Neural cell (in vitro differentiated cells): ENCODE data around the gene DNHD1. TPM values are rescaled to one million over a fixed set of nuclear protein-coding genes. Genes with fewer than 3 reads are reported as not detected.

Experiments used
- H2AFZ ChIP-seq: fragments of 200-600, 300-800 bp; sonication (generic), shearing (Covaris generic); 2 replicates; pipeline ENCODE4 v1.6.0; 2014; ENCODE audit warnings: low read depth, mild to moderate bottlenecking, antibody characterized with exemption, low read length, moderate library complexity
- H3F3A ChIP-seq: fragments of 200-600 bp; shearing (Covaris generic); 2 replicates; pipeline ENCODE4 v1.6.1; 2016; ENCODE audit warnings: mild to moderate bottlenecking, moderate library complexity, mixed read lengths, antibody characterized with exemption, low read length; ENCODE audit not compliant: insufficient read depth, poor library complexity, severe bottlenecking
- H3K27ac ChIP-seq: fragments of 200-600, 300-800 bp; sonication (generic), shearing (Covaris generic); 2 replicates; pipeline ENCODE4 v1.5.1; 2014; ENCODE audit warnings: mild to moderate bottlenecking, low read length, moderate library complexity
- H3K27me3 ChIP-seq: fragments of 300-800, 200-600 bp; sonication (generic), shearing (Covaris generic); 2 replicates; pipeline ENCODE4 v1.6.0; 2014; ENCODE audit warnings: mild to moderate bottlenecking, low read depth, low read length, moderate library complexity; ENCODE audit not compliant: insufficient read depth
- H3K36me3 ChIP-seq: fragments of 300-800, 200-600 bp; sonication (generic), shearing (Covaris generic); 2 replicates; pipeline ENCODE4 v1.5.1; 2014; ENCODE audit warnings: mild to moderate bottlenecking, antibody characterized with exemption, low read length, moderate library complexity; ENCODE audit not compliant: insufficient read depth
- H3K4me2 ChIP-seq: fragments of 300-800, 200-600 bp; sonication (generic), shearing (Covaris generic); 2 replicates; pipeline ENCODE4 v1.6.0; 2014; ENCODE audit warnings: mild to moderate bottlenecking, low read length
- H3K4me3 ChIP-seq: fragments of 300-800, 200-600 bp; sonication (generic), shearing (Covaris generic); 2 replicates; pipeline ENCODE4 v1.5.1; 2014; ENCODE audit warnings: mild to moderate bottlenecking, low read length, moderate library complexity
- H3K79me2 ChIP-seq: fragments of 200-600 bp; shearing (Covaris generic); replicated peaks from 2 replicates; pipeline ENCODE4 v1.6.0; 2014; ENCODE audit warnings: mild to moderate bottlenecking, low read length, moderate library complexity; ENCODE audit not compliant: insufficient read depth
- H3K9ac ChIP-seq: fragments of 300-800, 200-600 bp; sonication (generic), shearing (Covaris generic); 2 replicates; pipeline ENCODE4 v1.6.1; 2016; ENCODE audit warnings: mild to moderate bottlenecking, low read length, mixed read lengths
- H3K9me2 ChIP-seq: fragments of 200-600 bp; shearing (Covaris generic); 2 replicates; pipeline ENCODE4 v1.6.1; 2016; ENCODE audit warnings: mild to moderate bottlenecking, low read length, mixed read lengths; ENCODE audit not compliant: insufficient read depth
- H3K9me3 ChIP-seq: fragments of 200-600, 300-800 bp; sonication (generic), shearing (Covaris generic); 2 replicates; pipeline ENCODE4 v1.6.1; 2016; ENCODE audit warnings: mild to moderate bottlenecking, mixed run types, low read length, moderate library complexity, mixed read lengths
- H4K20me1 ChIP-seq: fragments of 200-600 bp; shearing (Covaris generic); 2 replicates; pipeline ENCODE4 v1.6.1; 2016; ENCODE audit warnings: mild to moderate bottlenecking, mixed run types; ENCODE audit not compliant: insufficient read depth
- EP300 ChIP-seq: fragments of 450-650 bp; conservative IDR thresholded peaks from 2 replicates; pipeline ENCODE4 v1.6.1; 2014; ENCODE audit warnings: antibody characterized with exemption, mild to moderate bottlenecking, moderate library complexity; ENCODE audit not compliant: poor library complexity, severe bottlenecking
- MXI1 ChIP-seq: fragments of 450-650 bp; conservative IDR thresholded peaks from 2 replicates; pipeline ENCODE4 v1.6.1; 2014; ENCODE audit warnings: antibody characterized with exemption, mild to moderate bottlenecking; ENCODE audit not compliant: poor library complexity, severe bottlenecking
- POLR2AphosphoS5 ChIP-seq: IDR thresholded peaks from 2 replicates; pipeline ENCODE4 v1.6.1; 2012
- RAD21 ChIP-seq: fragments of 450-650 bp; conservative IDR thresholded peaks from 2 replicates; pipeline ENCODE4 v1.6.1; 2014; ENCODE audit warnings: antibody characterized with exemption, mild to moderate bottlenecking, moderate library complexity
- REST ChIP-seq: IDR thresholded peaks from 2 replicates; pipeline ENCODE4 v1.6.1; 2012; ENCODE audit warnings: borderline replicate concordance
- SMC3 ChIP-seq: fragments of 450-650 bp; conservative IDR thresholded peaks from 2 replicates; pipeline ENCODE4 v1.6.1; 2014; ENCODE audit warnings: antibody characterized with exemption, mild to moderate bottlenecking, moderate library complexity; ENCODE audit not compliant: poor library complexity
- TAF1 ChIP-seq: IDR thresholded peaks from 2 replicates; pipeline ENCODE4 v1.6.1; 2012; ENCODE audit warnings: low read depth
- polyA plus RNA-seq: library from polyadenylated mRNA; depleted of rRNA; stranded (reverse); fragments of >200 nt; gene quantifications from 2 replicates; pipeline ENCODE4 v1.2.3, GENCODE V29; 2014
- TF ChIP-seq, protein P1 (sequence below): fragments of 450-650 bp; IDR thresholded peaks from 2 replicates; pipeline ENCODE4 v1.5.1; 2014; ENCODE audit warnings: antibody characterized with exemption, mild to moderate bottlenecking, moderate library complexity; ENCODE audit not compliant: poor library complexity, severe bottlenecking

The DNHD1 gene
- polyA plus RNA-seq, 1 donor from 2014 or later = 5.1 TPM

DNA sequence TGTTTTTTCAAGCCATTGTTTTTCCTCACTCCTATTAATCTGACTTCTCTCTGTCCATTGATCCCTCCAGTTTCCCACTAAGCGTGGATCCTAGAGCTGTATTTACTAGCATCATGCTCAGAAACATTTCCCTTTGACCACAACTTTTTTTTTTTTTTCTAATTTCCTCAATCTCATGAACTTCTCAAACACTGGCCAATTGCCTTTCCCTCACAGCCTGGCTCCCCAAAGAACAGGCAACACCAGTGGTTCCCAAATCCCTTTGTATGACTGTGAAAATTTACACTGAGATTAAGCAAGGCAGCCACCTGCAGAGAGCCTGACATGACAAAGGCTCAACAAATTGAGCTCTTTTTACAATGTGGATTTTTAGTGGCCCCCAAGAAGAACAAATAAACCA lies 123.6 kb downstream of the DNHD1 start:
- H3F3A ChIP-seq = no peaks in the 10 kb centered on the region
- no peaks in the 10 kb centered on the region for H3K79me2 ChIP-seq
- no peaks in the 10 kb centered on the region for H3K36me3 ChIP-seq
- H3K9ac ChIP-seq = no peak overlapping the region
- no peaks in the 10 kb centered on the region for H4K20me1 ChIP-seq
- H3K27ac ChIP-seq = no peak overlapping the region
- H3K9me3 ChIP-seq = no peaks in the 10 kb centered on the region
- no peak overlapping the region for H3K4me3 ChIP-seq
- H3K27me3 ChIP-seq = no peaks in the 10 kb centered on the region
- H3K4me2 ChIP-seq = no peak overlapping the region
- no peaks in the 10 kb centered on the region for H3K9me2 ChIP-seq
- H2AFZ ChIP-seq = no peak overlapping the region
- TF ChIP-seq REST (no peak), POLR2AphosphoS5 (no peak), TAF1 (no peak), EP300 (no peak), MXI1 (no peak), RAD21 (no peak), SMC3 (no peak)
- TF ChIP-seq, protein P1, sequence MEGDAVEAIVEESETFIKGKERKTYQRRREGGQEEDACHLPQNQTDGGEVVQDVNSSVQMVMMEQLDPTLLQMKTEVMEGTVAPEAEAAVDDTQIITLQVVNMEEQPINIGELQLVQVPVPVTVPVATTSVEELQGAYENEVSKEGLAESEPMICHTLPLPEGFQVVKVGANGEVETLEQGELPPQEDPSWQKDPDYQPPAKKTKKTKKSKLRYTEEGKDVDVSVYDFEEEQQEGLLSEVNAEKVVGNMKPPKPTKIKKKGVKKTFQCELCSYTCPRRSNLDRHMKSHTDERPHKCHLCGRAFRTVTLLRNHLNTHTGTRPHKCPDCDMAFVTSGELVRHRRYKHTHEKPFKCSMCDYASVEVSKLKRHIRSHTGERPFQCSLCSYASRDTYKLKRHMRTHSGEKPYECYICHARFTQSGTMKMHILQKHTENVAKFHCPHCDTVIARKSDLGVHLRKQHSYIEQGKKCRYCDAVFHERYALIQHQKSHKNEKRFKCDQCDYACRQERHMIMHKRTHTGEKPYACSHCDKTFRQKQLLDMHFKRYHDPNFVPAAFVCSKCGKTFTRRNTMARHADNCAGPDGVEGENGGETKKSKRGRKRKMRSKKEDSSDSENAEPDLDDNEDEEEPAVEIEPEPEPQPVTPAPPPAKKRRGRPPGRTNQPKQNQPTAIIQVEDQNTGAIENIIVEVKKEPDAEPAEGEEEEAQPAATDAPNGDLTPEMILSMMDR = no peak

Other genes starting within 250 kb of the DNHD1 start
- 3.9 and 8.6 TPM in 2 replicates for gene CCKBR, start 237.4 kb upstream of the DNHD1 start, polyA plus RNA-seq
- gene CAVIN3, start 176.8 kb upstream of the DNHD1 start, polyA plus RNA-seq = not detected in 2 replicates
- gene SMPD1, start 106.8 kb upstream of the DNHD1 start, polyA plus RNA-seq = 30.0 and 37.4 TPM in 2 replicates
- gene APBB1, start 78.2 kb upstream of the DNHD1 start, polyA plus RNA-seq = 283 and 323 TPM in 2 replicates
- gene HPX, start 56.3 kb upstream of the DNHD1 start, polyA plus RNA-seq = 11.1 and 17.3 TPM in 2 replicates
- 81.7 and 120 TPM in 2 replicates for gene TRIM3, start 23.3 kb upstream of the DNHD1 start, polyA plus RNA-seq
- gene ARFIP2, start 15.9 kb upstream of the DNHD1 start, polyA plus RNA-seq = 83.7 and 89.9 TPM in 2 replicates
- gene TIMM10B, start 15.8 kb upstream of the DNHD1 start, polyA plus RNA-seq = 21.8 and 24.9 TPM in 2 replicates
- gene RRP8, start 106.3 kb downstream of the DNHD1 start, polyA plus RNA-seq = 23.4 and 26.4 TPM in 2 replicates
- gene ILK, start 106.5 kb downstream of the DNHD1 start, polyA plus RNA-seq = 68.8 and 81.3 TPM in 2 replicates
- 30.9 and 39.7 TPM in 2 replicates for gene TAF10, start 114.9 kb downstream of the DNHD1 start, polyA plus RNA-seq
- 3.8 and 5.3 TPM in 2 replicates for gene TPP1, start 122.1 kb downstream of the DNHD1 start, polyA plus RNA-seq
- gene DCHS1, start 158.5 kb downstream of the DNHD1 start, polyA plus RNA-seq = 30.1 and 42.4 TPM in 2 replicates
- 23.0 and 28.3 TPM in 2 replicates for gene MRPL17, start 186.1 kb downstream of the DNHD1 start, polyA plus RNA-seq